ENCODE data around the gene SZT2. TPM values are rescaled to one million over a fixed set of nuclear protein-coding genes. Genes with fewer than 3 reads are reported as not detected.
A peak's percentile ranks its signal among the peaks of the same experiment; 100 is the strongest.

The SZT2 gene
- total RNA-seq, 1 experiment from 2014 or later: 71.6 TPM

GRCh38 chr1:43370564-43370963 lies 19.1 kb upstream of the SZT2 start:
- POLR2A ChIA-PET (ENCODE audit: unreplicated experiment): interaction anchor here (0.5 to 0.6 kb wide), 2 partner anchors 12 to 18 kb away, joined by 3 read pairs; partner anchors contain the start of gene CDC20
- intact Hi-C loops (cut with micrococcal nuclease; ENCODE audit: unreplicated experiment): loop anchor here (5.0 kb wide), 1 partner anchor 462 kb away; no protein-coding TSS in a partner anchor
- Histone ChIP-seq H3K79me2 (ENCODE audit: low read depth) (peaks cover 59% of the 10 kb centered on the region), H4K20me1 (ENCODE audit: insufficient read depth) (no peaks in the 10 kb centered on the region), H2AFZ (no peak overlapping the region), H3K9me2 (ENCODE audit: insufficient read depth) (no peaks in the 10 kb centered on the region), H3K27ac (peak overlapping the region; percentile 85), H3F3A (ENCODE audit: insufficient read depth, low read depth) (peaks cover 76% of the 10 kb centered on the region), H3K4me1 (replicated peaks; ENCODE audit: insufficient read depth) (peaks cover 64% of the 10 kb centered on the region), H3K9me3 (ENCODE audit: insufficient read depth, low read depth) (no peaks in the 10 kb centered on the region), H3K4me3 (no peak overlapping the region), H3K27me3 (ENCODE audit: insufficient read depth, low read depth) (no peaks in the 10 kb centered on the region), H3K36me3 (ENCODE audit: low read depth) (no peaks in the 10 kb centered on the region), H3K4me2 (peak overlapping the region; percentile 92)
- BruUV-seq (replicated peaks): no TSS peak
- DNase-seq: no peak
- CTCF ChIA-PET: interaction anchor here (0.7 kb wide), 1 partner anchor 413 kb away, joined by 5 read pairs; no protein-coding TSS in a partner anchor
- TF ChIP-seq, protein P1, sequence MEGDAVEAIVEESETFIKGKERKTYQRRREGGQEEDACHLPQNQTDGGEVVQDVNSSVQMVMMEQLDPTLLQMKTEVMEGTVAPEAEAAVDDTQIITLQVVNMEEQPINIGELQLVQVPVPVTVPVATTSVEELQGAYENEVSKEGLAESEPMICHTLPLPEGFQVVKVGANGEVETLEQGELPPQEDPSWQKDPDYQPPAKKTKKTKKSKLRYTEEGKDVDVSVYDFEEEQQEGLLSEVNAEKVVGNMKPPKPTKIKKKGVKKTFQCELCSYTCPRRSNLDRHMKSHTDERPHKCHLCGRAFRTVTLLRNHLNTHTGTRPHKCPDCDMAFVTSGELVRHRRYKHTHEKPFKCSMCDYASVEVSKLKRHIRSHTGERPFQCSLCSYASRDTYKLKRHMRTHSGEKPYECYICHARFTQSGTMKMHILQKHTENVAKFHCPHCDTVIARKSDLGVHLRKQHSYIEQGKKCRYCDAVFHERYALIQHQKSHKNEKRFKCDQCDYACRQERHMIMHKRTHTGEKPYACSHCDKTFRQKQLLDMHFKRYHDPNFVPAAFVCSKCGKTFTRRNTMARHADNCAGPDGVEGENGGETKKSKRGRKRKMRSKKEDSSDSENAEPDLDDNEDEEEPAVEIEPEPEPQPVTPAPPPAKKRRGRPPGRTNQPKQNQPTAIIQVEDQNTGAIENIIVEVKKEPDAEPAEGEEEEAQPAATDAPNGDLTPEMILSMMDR (conservative IDR thresholded peaks at IDR 0.05): no peak
- no peak for TF ChIP-seq EZH2 (IDR thresholded peaks at IDR 0.05; ENCODE audit: low read depth)

GRCh38 chr1:43372172-43372571 lies 17.5 kb upstream of the SZT2 start:
- no peak for TF ChIP-seq EZH2 (IDR thresholded peaks at IDR 0.05; ENCODE audit: low read depth)
- peak overlapping the region; percentile 41 for H3K4me2 ChIP-seq
- intact Hi-C loops (cut with micrococcal nuclease; ENCODE audit: unreplicated experiment): loop anchor here (5.0 kb wide), 1 partner anchor 460 kb away; no protein-coding TSS in a partner anchor
- H3K9me2 ChIP-seq (ENCODE audit: insufficient read depth): no peaks in the 10 kb centered on the region
- ChIA-PET POLR2A (ENCODE audit: unreplicated experiment) (no interaction called here), CTCF (no interaction called here)
- H3K36me3 ChIP-seq (ENCODE audit: low read depth): no peaks in the 10 kb centered on the region
- H3K4me3 ChIP-seq: no peak overlapping the region
- no TSS peak for BruUV-seq (replicated peaks)
- H3K79me2 ChIP-seq (ENCODE audit: low read depth): peaks cover 44% of the 10 kb centered on the region
- H4K20me1 ChIP-seq (ENCODE audit: insufficient read depth): no peaks in the 10 kb centered on the region
- peak in 1 of 2 experiments; percentile 46 for DNase-seq
- peak overlapping the region; percentile 85 for H3K27ac ChIP-seq
- no peaks in the 10 kb centered on the region for H3K9me3 ChIP-seq (ENCODE audit: insufficient read depth, low read depth)
- no peak overlapping the region for H2AFZ ChIP-seq
- H3K4me1 ChIP-seq (replicated peaks; ENCODE audit: insufficient read depth): peaks cover 52% of the 10 kb centered on the region
- no peaks in the 10 kb centered on the region for H3K27me3 ChIP-seq (ENCODE audit: insufficient read depth, low read depth)
- H3F3A ChIP-seq (ENCODE audit: insufficient read depth, low read depth): peaks cover 64% of the 10 kb centered on the region

DNA sequence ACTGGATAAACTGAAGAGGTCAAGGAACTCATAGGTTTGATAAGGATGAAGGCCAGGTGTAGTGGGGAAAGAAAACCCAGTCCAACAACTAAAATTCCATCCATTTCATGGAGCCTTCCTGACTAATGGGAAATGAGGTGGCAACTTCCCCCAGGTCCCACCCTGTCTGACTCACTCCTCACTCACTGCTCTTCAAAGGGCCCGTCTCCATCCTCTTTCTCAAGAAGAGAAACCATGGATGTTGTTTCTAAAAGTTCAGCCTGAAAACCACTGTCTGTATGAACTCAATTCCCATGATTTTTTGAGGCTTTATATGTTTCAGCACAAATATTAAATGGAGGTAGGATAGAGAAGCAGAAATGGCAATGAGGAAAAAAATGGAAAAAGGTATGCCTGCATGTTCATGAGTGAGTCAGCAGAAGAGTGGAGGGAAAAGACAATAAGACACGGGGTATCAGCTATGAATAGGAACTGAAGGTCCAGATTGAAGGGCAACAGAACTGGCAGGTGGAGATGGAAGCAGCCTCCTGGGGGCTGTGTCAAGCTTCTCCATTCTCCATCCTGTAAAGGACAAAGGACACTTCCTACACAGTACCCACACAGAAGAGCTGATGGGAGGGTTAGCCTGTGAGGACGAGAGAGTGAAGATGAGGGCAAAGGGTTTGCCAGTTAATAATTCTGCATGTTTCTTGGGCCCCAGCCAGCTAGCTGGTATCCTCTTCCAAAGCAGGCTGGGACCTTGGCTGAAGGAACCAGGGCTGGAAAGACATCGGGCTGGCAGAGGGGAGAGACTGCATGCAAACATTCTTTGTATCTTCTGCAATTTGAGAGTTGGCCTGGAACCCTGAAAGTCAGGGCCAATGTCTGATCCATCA lies 16.4 kb upstream of the SZT2 start:
- POLR2A ChIA-PET (ENCODE audit: unreplicated experiment): interaction anchor here (0.5 to 0.7 kb wide), 5 partner anchors 8 to 556 kb away, joined by 3 to 27 read pairs (median 4); no protein-coding TSS in a partner anchor
- H2AFZ ChIP-seq: no peak overlapping the region
- peak overlapping the region; percentile 41 for H3K4me2 ChIP-seq
- H3K27ac ChIP-seq: peak overlapping the region; percentile 85
- peaks cover 41% of the 10 kb centered on the region for H3K79me2 ChIP-seq (ENCODE audit: low read depth)
- intact Hi-C loops (cut with micrococcal nuclease; ENCODE audit: unreplicated experiment): loop anchor here (1.0 to 5.0 kb wide), 2 partner anchors 135 to 459 kb away; no protein-coding TSS in a partner anchor
- H3K36me3 ChIP-seq (ENCODE audit: low read depth): no peaks in the 10 kb centered on the region
- H3K4me3 ChIP-seq: no peak overlapping the region
- CTCF ChIA-PET: interaction anchor here (0.6 to 1.0 kb wide), 3 partner anchors 88 to 298 kb away, joined by 3 to 8 read pairs (median 4); partner anchors contain the start of gene C1orf210
- no peaks in the 10 kb centered on the region for H4K20me1 ChIP-seq (ENCODE audit: insufficient read depth)
- H3F3A ChIP-seq (ENCODE audit: insufficient read depth, low read depth): peaks cover 59% of the 10 kb centered on the region
- peaks cover 52% of the 10 kb centered on the region for H3K4me1 ChIP-seq (replicated peaks; ENCODE audit: insufficient read depth)
- no TSS peak for BruUV-seq (replicated peaks)
- no peaks in the 10 kb centered on the region for H3K27me3 ChIP-seq (ENCODE audit: insufficient read depth, low read depth)
- no peaks in the 10 kb centered on the region for H3K9me3 ChIP-seq (ENCODE audit: insufficient read depth, low read depth)
- no peak for TF ChIP-seq EZH2 (IDR thresholded peaks at IDR 0.05; ENCODE audit: low read depth)
- TF ChIP-seq, protein P1 (conservative IDR thresholded peaks at IDR 0.05): no peak
- DNase-seq: peak; percentile 68 to 88
- no peaks in the 10 kb centered on the region for H3K9me2 ChIP-seq (ENCODE audit: insufficient read depth)
